ENCODE results near the gene FAM13C. TPM values are rescaled to one million over a fixed set of nuclear protein-coding genes. Genes with fewer than 3 reads are reported as not detected.

Gene FAM13C
- total and polyA plus RNA-seq, 2 experiments from 2014 or later, result 7.2 to 13.4 TPM

DNA sequence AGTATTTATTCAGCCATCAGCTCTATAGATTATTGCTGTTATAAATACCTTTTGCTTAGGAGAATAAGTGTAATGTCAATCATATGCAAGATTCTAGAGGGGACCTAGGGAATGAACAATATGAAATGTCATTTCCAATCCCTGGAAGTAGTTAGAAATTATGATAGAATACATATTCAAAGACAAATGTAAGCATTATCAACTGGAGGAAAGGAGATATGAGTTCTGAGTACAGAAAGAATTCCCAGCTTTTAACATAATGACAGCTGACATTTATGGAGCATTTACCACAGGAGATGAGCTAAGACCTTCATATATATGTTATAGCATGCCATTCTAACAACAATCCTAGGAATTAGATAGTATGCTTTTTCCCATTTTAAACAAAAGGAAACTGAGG lies 86.2 kb downstream of the FAM13C start:
- Histone ChIP-seq H3K27ac (no peak overlapping the region), H3K4me3 (no peak overlapping the region)
- TF ChIP-seq, protein P1, sequence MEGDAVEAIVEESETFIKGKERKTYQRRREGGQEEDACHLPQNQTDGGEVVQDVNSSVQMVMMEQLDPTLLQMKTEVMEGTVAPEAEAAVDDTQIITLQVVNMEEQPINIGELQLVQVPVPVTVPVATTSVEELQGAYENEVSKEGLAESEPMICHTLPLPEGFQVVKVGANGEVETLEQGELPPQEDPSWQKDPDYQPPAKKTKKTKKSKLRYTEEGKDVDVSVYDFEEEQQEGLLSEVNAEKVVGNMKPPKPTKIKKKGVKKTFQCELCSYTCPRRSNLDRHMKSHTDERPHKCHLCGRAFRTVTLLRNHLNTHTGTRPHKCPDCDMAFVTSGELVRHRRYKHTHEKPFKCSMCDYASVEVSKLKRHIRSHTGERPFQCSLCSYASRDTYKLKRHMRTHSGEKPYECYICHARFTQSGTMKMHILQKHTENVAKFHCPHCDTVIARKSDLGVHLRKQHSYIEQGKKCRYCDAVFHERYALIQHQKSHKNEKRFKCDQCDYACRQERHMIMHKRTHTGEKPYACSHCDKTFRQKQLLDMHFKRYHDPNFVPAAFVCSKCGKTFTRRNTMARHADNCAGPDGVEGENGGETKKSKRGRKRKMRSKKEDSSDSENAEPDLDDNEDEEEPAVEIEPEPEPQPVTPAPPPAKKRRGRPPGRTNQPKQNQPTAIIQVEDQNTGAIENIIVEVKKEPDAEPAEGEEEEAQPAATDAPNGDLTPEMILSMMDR (IDR thresholded peaks at IDR 0.05; ENCODE audit: low read depth, low read length), result no peak

DNA sequence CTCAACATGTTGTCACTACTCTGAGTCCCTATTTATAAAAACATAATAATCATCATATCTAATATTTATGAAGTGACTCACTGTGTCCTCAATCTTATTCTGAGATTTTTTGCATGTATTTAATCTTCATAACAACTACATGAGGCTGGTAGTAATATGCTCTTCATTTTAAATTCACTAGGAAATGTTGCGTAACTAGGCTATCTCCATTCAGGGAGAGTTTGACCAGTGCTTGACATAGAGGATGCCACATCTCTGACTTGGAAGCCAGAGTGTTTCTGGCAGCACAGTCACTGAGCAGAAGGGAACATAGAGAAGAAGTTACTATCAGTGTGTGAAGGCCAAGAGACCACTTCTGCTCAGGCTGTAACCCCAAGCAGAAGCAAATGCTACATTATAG lies 88.9 kb downstream of the FAM13C start:
- Histone ChIP-seq H3K36me3 (no peaks in the 10 kb centered on the region), H3K4me1 (ENCODE audit: low read depth) (no peaks in the 10 kb centered on the region), H3K4me3 (no peak overlapping the region), H3K27ac (no peak overlapping the region), H3K27me3 (no peaks in the 10 kb centered on the region), H3K9me3 (ENCODE audit: low read depth) (no peaks in the 10 kb centered on the region)
- TF ChIP-seq, protein P1 (IDR thresholded peaks at IDR 0.05; ENCODE audit: low read depth, low read length), result no peak
- DNase-seq (ENCODE audit: low read depth in 1 of 2, low spot score in 1 of 2), result peak in 1 of 2 donors; percentile 14

More for the DNA sequence above, 86.2 kb downstream of the FAM13C start:
- Histone ChIP-seq H3K4me1 (ENCODE audit: low read depth) (no peaks in the 10 kb centered on the region), H3K27me3 (no peaks in the 10 kb centered on the region), H3K9me3 (ENCODE audit: low read depth) (no peaks in the 10 kb centered on the region), H3K36me3 (no peaks in the 10 kb centered on the region)
- no peak for DNase-seq (ENCODE audit: low read depth in 1 of 2, low spot score in 1 of 2)

DNA sequence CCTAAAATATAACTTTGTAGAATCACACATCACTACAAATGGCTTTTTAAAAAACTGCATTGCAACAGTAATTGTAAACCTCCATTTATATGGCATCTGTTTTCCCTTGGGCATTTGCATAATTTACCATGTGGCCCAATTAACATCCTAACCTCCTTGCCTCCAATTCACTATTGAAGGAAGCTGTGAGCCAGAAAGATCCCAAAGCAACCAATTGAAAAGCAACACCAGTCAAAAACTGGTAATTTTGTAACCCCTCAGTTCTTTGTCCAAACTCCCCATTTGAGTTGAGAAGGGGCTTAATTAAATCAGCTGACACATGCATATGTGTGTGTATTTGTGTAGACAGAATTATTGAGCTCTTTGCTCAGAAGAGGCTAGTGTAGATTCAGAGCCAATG lies 90.3 kb downstream of the FAM13C start:
- H3K4me1 ChIP-seq (ENCODE audit: low read depth), result no peaks in the 10 kb centered on the region
- no peak overlapping the region for H3K4me3 ChIP-seq
- H3K9me3 ChIP-seq (ENCODE audit: low read depth), result no peaks in the 10 kb centered on the region
- H3K27me3 ChIP-seq, result no peaks in the 10 kb centered on the region
- TF ChIP-seq, protein P1 (IDR thresholded peaks at IDR 0.05; ENCODE audit: low read depth, low read length), result no peak
- no peaks in the 10 kb centered on the region for H3K36me3 ChIP-seq
- no peak overlapping the region for H3K27ac ChIP-seq
- no peak for DNase-seq (ENCODE audit: low read depth in 1 of 2, low spot score in 1 of 2)

DNA sequence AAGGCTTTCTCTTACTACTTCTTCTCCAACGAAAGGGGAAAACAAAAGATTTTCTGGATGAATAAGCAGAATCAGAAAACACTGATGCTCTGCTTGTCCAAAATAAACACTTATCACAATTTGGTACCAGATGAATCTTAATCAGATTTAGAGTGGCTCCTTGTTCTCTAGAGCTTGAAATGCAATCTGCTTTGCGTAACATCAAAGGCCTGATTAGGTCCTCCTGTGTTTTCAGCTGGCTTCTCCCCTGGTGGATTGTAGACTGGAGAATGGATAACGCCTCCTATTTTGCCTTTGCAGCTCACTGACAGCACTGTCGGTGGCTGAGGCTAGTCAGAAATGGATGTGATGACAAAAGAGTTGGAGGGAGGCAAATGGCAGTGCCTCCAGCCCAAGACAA lies 91.2 kb downstream of the FAM13C start:
- H3K27me3 ChIP-seq, result no peaks in the 10 kb centered on the region
- no peaks in the 10 kb centered on the region for H3K36me3 ChIP-seq
- no peak for DNase-seq (ENCODE audit: low read depth in 1 of 2, low spot score in 1 of 2)
- no peak overlapping the region for H3K27ac ChIP-seq
- H3K9me3 ChIP-seq (ENCODE audit: low read depth), result no peaks in the 10 kb centered on the region
- TF ChIP-seq, protein P1 (IDR thresholded peaks at IDR 0.05; ENCODE audit: low read depth, low read length), result no peak
- peaks cover 3% of the 10 kb centered on the region for H3K4me1 ChIP-seq (ENCODE audit: low read depth)
- H3K4me3 ChIP-seq, result no peak overlapping the region

DNA sequence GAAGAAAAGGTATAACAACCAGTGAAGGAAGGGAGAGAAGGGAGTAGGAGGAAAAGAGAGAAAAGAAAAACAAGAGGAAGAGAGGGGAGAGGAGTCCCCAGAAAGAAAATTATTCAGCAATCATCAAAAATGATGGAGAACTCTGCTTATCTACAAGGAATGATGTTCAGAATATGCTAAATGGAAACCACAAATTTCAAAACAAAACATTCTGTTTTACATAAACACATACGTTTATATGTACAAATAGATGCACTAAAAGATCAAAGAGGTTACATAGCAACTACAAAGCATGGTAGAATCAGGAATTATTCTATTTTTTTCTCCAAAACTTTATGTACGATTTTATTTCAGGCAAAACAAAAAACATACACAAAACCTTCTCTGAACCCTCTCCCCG lies 91.9 kb downstream of the FAM13C start:
- peaks cover 8% of the 10 kb centered on the region for H3K4me1 ChIP-seq (ENCODE audit: low read depth)
- no peak overlapping the region for H3K4me3 ChIP-seq
- no peak overlapping the region for H3K27ac ChIP-seq
- TF ChIP-seq, protein P1 (IDR thresholded peaks at IDR 0.05; ENCODE audit: low read depth, low read length), result no peak
- H3K27me3 ChIP-seq, result no peaks in the 10 kb centered on the region
- H3K9me3 ChIP-seq (ENCODE audit: low read depth), result no peaks in the 10 kb centered on the region
- no peak for DNase-seq (ENCODE audit: low read depth in 1 of 2, low spot score in 1 of 2)
- H3K36me3 ChIP-seq, result no peaks in the 10 kb centered on the region

DNA sequence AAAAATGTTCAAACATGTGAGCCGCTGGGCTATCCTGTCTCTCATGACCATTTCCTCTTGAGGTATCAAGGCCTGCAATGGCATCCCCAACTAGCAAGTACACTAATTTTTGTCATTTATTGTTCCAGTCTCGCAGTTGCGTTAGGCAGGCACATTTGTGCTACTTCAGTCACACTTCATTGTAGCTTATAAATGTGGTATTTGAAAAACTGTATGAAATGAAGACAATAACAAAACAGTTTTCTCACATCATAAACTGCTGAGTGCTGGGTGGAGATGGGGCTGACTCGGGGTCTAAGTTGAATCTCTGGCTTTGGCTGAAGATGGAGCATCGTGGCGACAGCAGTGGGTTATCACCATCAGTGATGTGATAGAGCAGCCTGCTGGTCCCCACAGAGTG lies 92.7 kb downstream of the FAM13C start:
- Histone ChIP-seq H3K4me3 (no peak overlapping the region), H3K9me3 (ENCODE audit: low read depth) (no peaks in the 10 kb centered on the region), H3K27me3 (no peaks in the 10 kb centered on the region), H3K27ac (no peak overlapping the region), H3K4me1 (ENCODE audit: low read depth) (peaks cover 8% of the 10 kb centered on the region), H3K36me3 (no peaks in the 10 kb centered on the region)
- TF ChIP-seq, protein P1 (IDR thresholded peaks at IDR 0.05; ENCODE audit: low read depth, low read length), result no peak
- no peak for DNase-seq (ENCODE audit: low read depth in 1 of 2, low spot score in 1 of 2)
